ENCODE data around the gene RDH13.
"Not testable (repeated sequence)": the region's sequence is repeated elsewhere in the genome, so short reads cannot be mapped to it uniquely, and the experiment has no call there.

RDH13 gene

GRCh38 chr19:55048446-55048845, 14.5 kb downstream of the RDH13 start:
- ATAC-seq (no peak), DNase-seq (no peak)
- no peaks in the 10 kb centered on the region for H3K4me1 Mint-ChIP-seq
- no peaks in the 10 kb centered on the region for H3K27me3 Mint-ChIP-seq
- H3K9me3 Mint-ChIP-seq, result no peaks in the 10 kb centered on the region
- H3K27ac Mint-ChIP-seq, result no peak overlapping the region
- no peak overlapping the region for H3K4me3 Mint-ChIP-seq
- peaks cover 29% of the 10 kb centered on the region for H3K36me3 Mint-ChIP-seq (ENCODE audit: low read depth)

- H3K27ac Mint-ChIP-seq, result no peak overlapping the region
- H3K4me1 Mint-ChIP-seq, result peaks cover under 1% of the 10 kb centered on the region
- peaks cover 28% of the 10 kb centered on the region for H3K36me3 Mint-ChIP-seq (ENCODE audit: low read depth)
- no peak for ATAC-seq
- no peaks in the 10 kb centered on the region for H3K9me3 Mint-ChIP-seq
- no peaks in the 10 kb centered on the region for H3K27me3 Mint-ChIP-seq
- H3K4me3 Mint-ChIP-seq, result no peak overlapping the region
- DNase-seq, result no peak
Observed at GRCh38 chr19:55047951-55048350, 15.0 kb downstream of the RDH13 start.

- ATAC-seq (no peak), DNase-seq (no peak)
- Mint-ChIP-seq H3K4me3 (no peak overlapping the region), H3K27ac (no peak overlapping the region), H3K27me3 (no peaks in the 10 kb centered on the region), H3K4me1 (peaks cover 9% of the 10 kb centered on the region), H3K36me3 (ENCODE audit: low read depth) (peaks cover 28% of the 10 kb centered on the region), H3K9me3 (no peaks in the 10 kb centered on the region)
Observed at GRCh38 chr19:55046975-55047622, 15.8 kb downstream of the RDH13 start.

DNA sequence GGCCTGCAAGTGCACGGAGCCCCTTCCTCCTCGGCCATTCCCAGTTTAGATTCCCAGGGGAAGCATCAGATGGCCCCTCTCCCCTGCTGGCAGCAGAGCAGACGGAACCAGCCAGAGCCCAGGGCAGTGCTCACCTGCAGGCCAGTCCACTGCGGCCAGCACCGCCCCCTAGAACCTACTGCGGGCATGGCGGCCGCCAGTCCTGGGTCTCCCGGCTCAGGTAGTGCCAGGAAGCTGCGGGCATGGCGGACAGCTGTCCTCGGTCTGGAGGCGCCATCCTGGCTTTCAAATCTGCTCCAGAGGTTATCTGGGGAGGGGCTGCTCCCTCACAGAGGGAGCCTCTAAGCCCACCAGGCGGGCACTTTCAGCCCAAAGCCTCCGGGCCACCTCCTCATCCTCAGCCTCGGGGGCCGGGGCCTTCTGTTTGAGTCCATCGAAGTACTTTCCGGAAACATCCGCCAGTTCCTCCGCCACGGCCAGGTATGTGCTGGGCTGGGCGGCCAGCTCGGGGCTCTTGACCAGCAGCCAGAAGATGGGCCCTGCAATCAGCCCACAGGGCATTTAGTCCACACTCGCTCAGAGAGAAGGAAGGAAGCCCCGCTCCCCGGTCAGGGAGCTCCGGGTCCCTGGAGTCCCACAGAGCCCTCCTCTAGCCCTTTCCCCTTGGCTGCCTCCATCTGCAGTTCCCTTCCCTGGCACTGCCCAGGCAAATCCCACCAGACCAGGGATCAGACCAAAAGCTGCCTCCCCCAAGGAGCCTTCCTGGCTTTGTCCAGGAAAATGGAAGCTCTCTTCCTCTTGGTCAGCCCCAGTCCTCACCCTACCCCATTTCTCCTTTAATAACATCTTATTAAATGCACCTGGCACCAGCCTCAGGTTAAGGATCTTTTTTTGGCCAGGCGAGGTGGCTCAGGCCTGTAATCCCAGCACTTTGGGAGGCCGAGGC, 17.9 kb downstream of the RDH13 start:
- Mint-ChIP-seq H3K4me1 (peaks cover 20% of the 10 kb centered on the region), H3K27me3 (no peaks in the 10 kb centered on the region), H3K36me3 (ENCODE audit: low read depth) (peaks cover 29% of the 10 kb centered on the region), H3K27ac (no peak overlapping the region), H3K9me3 (no peaks in the 10 kb centered on the region), H3K4me3 (no peak overlapping the region)
- ATAC-seq (no peak), DNase-seq (no peak)

- ATAC-seq (no peak), DNase-seq (no peak)
- Mint-ChIP-seq H3K36me3 (ENCODE audit: low read depth) (peaks cover 31% of the 10 kb centered on the region), H3K4me3 (no peak overlapping the region), H3K27me3 (no peaks in the 10 kb centered on the region), H3K27ac (no peak overlapping the region), H3K9me3 (no peaks in the 10 kb centered on the region), H3K4me1 (peaks cover 20% of the 10 kb centered on the region)
Observed at GRCh38 chr19:55044286-55044685, 18.7 kb downstream of the RDH13 start.

DNA sequence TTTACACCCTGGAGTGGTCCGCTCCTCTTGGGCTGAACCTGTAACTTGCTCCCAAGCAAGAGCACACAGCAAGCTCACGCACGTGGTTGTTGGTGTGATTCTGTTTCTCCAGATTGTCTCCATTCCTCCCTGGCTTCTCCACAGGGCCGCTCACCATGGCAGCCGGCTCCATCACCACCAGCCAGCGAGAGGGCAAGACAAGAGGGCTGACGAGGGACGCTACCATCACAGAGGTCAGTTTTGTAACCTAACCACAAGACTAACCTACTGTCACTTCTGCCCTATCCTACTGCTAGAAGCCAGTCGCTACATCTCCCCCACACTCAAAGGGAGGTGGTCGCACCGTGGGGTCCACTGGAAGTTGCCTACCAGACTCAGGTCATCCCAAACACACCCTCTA, 20.3 kb downstream of the RDH13 start:
- H3K27ac Mint-ChIP-seq, result peak overlapping the region; percentile 85
- ATAC-seq (no peak), DNase-seq (no peak)
- H3K27me3 Mint-ChIP-seq, result no peaks in the 10 kb centered on the region
- no peaks in the 10 kb centered on the region for H3K9me3 Mint-ChIP-seq
- peaks cover 20% of the 10 kb centered on the region for H3K4me1 Mint-ChIP-seq
- peak overlapping the region; percentile 73 for H3K4me3 Mint-ChIP-seq
- peaks cover 28% of the 10 kb centered on the region for H3K36me3 Mint-ChIP-seq (ENCODE audit: low read depth)

DNA sequence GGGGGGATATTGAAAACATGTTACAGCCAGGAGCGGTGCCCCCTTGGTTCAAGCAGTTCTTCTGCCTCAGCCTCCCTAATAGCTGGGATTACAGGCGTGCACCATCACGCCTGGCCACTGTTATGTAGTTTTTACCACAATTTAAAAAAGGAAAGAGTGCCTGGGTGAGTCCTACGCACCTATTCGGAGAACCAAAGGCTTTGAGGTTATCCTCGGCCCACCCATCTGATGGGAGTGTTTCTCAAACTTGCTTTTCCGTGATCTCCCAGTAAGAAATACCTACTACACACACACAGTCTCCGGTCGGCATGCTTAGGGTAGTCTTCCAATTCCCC, 20.6 kb downstream of the RDH13 start:
- H3K36me3 Mint-ChIP-seq (ENCODE audit: low read depth), result peaks cover 28% of the 10 kb centered on the region
- ATAC-seq, result peak; percentile 53

GRCh38 chr19:55041627-55042343, 21.2 kb downstream of the RDH13 start:
- peaks cover 20% of the 10 kb centered on the region for H3K4me1 Mint-ChIP-seq
- peak overlapping the region; percentile 73 for H3K4me3 Mint-ChIP-seq
- H3K27me3 Mint-ChIP-seq, result peaks cover 2% of the 10 kb centered on the region
- no peaks in the 10 kb centered on the region for H3K9me3 Mint-ChIP-seq
- peaks cover 28% of the 10 kb centered on the region for H3K36me3 Mint-ChIP-seq (ENCODE audit: low read depth)
- peak overlapping the region; percentile 85 for H3K27ac Mint-ChIP-seq
- ATAC-seq, result peak; percentile 77
- peak; percentile 57 for DNase-seq

More for the DNA sequence above, 20.6 kb downstream of the RDH13 start:
- peak overlapping the region; percentile 85 for H3K27ac Mint-ChIP-seq
- peak overlapping the region; percentile 73 for H3K4me3 Mint-ChIP-seq
- H3K27me3 Mint-ChIP-seq, result no peaks in the 10 kb centered on the region
- peaks cover 20% of the 10 kb centered on the region for H3K4me1 Mint-ChIP-seq
- no peaks in the 10 kb centered on the region for H3K9me3 Mint-ChIP-seq
- DNase-seq, result no peak

DNA sequence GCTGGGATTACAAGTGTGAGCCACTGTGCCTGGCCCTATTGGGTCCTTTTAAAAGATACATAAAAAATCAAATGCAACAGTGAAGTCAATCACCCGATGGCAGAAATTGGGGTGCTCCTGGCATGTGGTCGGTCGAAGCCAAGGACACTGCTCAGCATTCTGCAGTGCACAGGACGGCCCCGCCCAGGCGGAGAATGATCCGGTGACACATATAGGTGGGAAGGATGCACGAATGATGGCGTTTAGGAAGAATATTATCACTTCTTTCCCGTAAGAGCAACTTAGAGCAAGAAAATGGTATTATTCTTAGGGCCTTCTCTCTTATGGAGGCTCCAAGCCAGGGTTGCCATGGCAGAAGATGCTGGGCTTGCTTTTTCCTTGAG, 21.7 kb downstream of the RDH13 start:
- H3K36me3 Mint-ChIP-seq (ENCODE audit: low read depth), result peaks cover 26% of the 10 kb centered on the region
- ATAC-seq, result no peak
- peak overlapping the region; percentile 73 for H3K4me3 Mint-ChIP-seq
- H3K9me3 Mint-ChIP-seq, result no peaks in the 10 kb centered on the region
- H3K27me3 Mint-ChIP-seq, result peaks cover 2% of the 10 kb centered on the region
- no peak for DNase-seq
- peaks cover 20% of the 10 kb centered on the region for H3K4me1 Mint-ChIP-seq
- peak overlapping the region; percentile 85 for H3K27ac Mint-ChIP-seq

- ATAC-seq, H3K9me3 Mint-ChIP-seq, H3K4me3 Mint-ChIP-seq, H3K27me3 Mint-ChIP-seq, H3K27ac Mint-ChIP-seq, DNase-seq: not testable (repeated sequence)
- Mint-ChIP-seq H3K4me1 (peaks cover 20% of the 10 kb centered on the region), H3K36me3 (ENCODE audit: low read depth) (peaks cover 26% of the 10 kb centered on the region)
Observed at GRCh38 chr19:55040654-55041053, 22.3 kb downstream of the RDH13 start.

- not testable (repeated sequence) for ATAC-seq; H3K36me3 Mint-ChIP-seq (ENCODE audit: low read depth); H3K27me3 Mint-ChIP-seq; DNase-seq; H3K9me3 Mint-ChIP-seq; H3K4me3 Mint-ChIP-seq; H3K27ac Mint-ChIP-seq
- peaks cover 16% of the 10 kb centered on the region for H3K4me1 Mint-ChIP-seq
Observed at GRCh38 chr19:55037603-55038002, 25.3 kb downstream of the RDH13 start.

DNA sequence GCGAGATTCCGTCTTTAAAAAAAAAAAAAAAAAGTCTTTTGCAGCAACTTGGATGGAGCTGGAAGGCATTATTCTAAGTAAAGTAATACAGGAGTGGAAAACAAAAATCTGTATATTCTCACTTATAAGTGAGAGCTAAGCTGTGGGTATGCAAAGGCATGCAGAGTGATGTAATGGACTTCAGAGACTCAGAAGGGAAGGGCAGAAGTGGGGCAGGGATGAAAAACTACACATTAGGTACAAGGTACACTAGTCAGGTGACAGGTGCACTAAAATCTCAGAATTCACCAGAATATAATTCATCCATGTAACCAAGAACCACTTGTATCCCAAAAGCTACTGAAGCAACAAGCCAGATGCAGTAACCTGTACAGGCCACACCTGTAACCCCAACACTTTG, 26.9 kb downstream of the RDH13 start:
- H3K4me1 Mint-ChIP-seq, result peaks cover under 1% of the 10 kb centered on the region
- peaks cover 2% of the 10 kb centered on the region for H3K36me3 Mint-ChIP-seq (ENCODE audit: low read depth)
- H3K4me3 Mint-ChIP-seq, result no peak overlapping the region
- peaks cover 2% of the 10 kb centered on the region for H3K27me3 Mint-ChIP-seq
- ATAC-seq, result no peak
- H3K9me3 Mint-ChIP-seq, result no peaks in the 10 kb centered on the region
- no peak for DNase-seq
- H3K27ac Mint-ChIP-seq, result no peak overlapping the region

GRCh38 chr19:55034751-55035150, 28.2 kb downstream of the RDH13 start:
- H3K9me3 Mint-ChIP-seq, result no peaks in the 10 kb centered on the region
- H3K27ac Mint-ChIP-seq, result no peak overlapping the region
- peaks cover 2% of the 10 kb centered on the region for H3K27me3 Mint-ChIP-seq
- no peak overlapping the region for H3K4me3 Mint-ChIP-seq
- ATAC-seq, result no peak
- DNase-seq, result no peak
- H3K36me3 Mint-ChIP-seq (ENCODE audit: low read depth), result peaks cover under 1% of the 10 kb centered on the region
- H3K4me1 Mint-ChIP-seq, result no peaks in the 10 kb centered on the region

DNA sequence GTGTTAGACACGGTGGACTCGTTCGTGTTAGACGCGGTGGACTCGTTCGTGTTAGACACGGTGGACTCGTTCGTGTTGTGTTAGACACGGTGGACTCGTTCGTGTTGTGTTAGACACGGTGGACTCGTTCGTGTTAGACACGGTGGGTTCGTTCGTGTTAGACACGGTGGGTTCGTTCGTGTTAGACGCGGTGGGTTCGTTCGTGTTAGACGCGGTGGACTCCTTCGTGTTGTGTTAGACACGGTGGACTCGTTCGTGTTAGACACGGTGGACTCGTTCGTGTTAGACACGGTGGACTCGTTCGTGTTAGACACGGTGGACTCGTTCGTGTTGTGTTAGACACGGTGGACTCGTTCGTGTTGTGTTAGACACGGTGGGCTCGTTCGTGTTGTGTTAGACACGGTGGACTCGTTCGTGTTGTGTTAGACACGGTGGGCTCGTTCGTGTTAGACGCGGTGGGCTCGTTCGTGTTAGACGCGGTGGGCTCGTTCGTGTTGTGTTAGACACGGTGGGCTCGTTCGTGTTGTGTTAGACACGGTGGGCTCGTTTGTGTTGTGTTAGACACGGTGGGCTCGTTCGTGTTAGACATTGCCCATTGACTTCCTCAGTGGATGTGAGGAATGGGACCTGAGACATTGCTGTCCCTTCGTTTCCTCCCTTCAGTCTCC, 29.8 kb downstream of the RDH13 start:
- DNase-seq; ATAC-seq; H3K36me3 Mint-ChIP-seq (ENCODE audit: low read depth); H3K4me3 Mint-ChIP-seq; H3K9me3 Mint-ChIP-seq; H3K27ac Mint-ChIP-seq; H3K4me1 Mint-ChIP-seq; H3K27me3 Mint-ChIP-seq: not testable (repeated sequence)

Measured in activated naive CD8-positive, alpha-beta T cell treated with anti-CD3 and anti-CD28 coated beads, Interleukin-2, amount 50 U/mL, for 24 hours (primary cell).